Left lung (tissue), 10 donors: ENCODE data around the gene MCM8. TPM values are rescaled to one million over a fixed set of nuclear protein-coding genes. Genes with fewer than 3 reads are reported as not detected.

Source experiments
- ATAC-seq: fragments of 200-7000 bp; cut with Tn5 transposase; one replicate; pipeline ENCODE4 v1.9.1; 2020; ENCODE audit warnings: moderate library complexity
- DNase-seq, 4 donors: peaks; one replicate each; pipeline ENCODE4 v3.0.0-alpha.2; 2013 to 2020
- H3K27ac ChIP-seq, 2 donors: fragments of 200-600 bp; sonication (generic) in 1 of 2; one replicate each; pipeline versions ENCODE4 v1.5.0 to v1.8.0; 2020 to 2021
- H3K27me3 ChIP-seq, 2 donors: fragments of 200-600 bp; sonication (generic) in 1 of 2; one replicate each; pipeline versions ENCODE4 v1.5.0 to v1.8.0; 2020 to 2021
- H3K36me3 ChIP-seq, 2 donors: fragments of 200-600 bp; sonication (generic) in 1 of 2; one replicate each; pipeline versions ENCODE4 v1.5.0 to v1.8.0; 2020 to 2021
- H3K4me1 ChIP-seq, 2 donors: fragments of 200-600 bp; one replicate each; pipeline ENCODE4 v1.8.0; 2021
- H3K4me3 ChIP-seq, 2 donors: fragments of 200-600 bp; sonication (generic) in 1 of 2; one replicate each; pipeline versions ENCODE4 v1.5.0 to v1.8.0; 2020 to 2021; ENCODE audit warnings: mild to moderate bottlenecking in 1 of 2
- H3K9me3 ChIP-seq, 2 donors: fragments of 200-600 bp; sonication (generic) in 1 of 2; one replicate each; pipeline versions ENCODE4 v1.5.0 to v1.8.0; 2020 to 2021
- intact Hi-C, 2 donors: fragments of 100-400 bp; cut with DNase I; formaldehyde crosslinking; loops; one replicate each; pipeline versions ENCODE4 v1.11.2 to v1.14.2; 2022
- polyA plus RNA-seq, 6 donors: library from polyadenylated mRNA; unstranded; fragments of 120-200 nt; gene quantifications; one replicate each; pipeline ENCODE4 v1.2.1, GENCODE V29; 2013; ENCODE audit not compliant: insufficient read length in 6 of 6
- total RNA-seq, 2 donors: library from RNA; stranded (reverse); fragmentation: NEBNext Ultra II Directional; extraction: Animal tissue kit (Norgen Biotek cat#: 25700); gene quantifications; one replicate each; pipeline ENCODE4 v1.2.1, GENCODE V29; 2021
- TF ChIP-seq, protein P1 (sequence below), 2 donors: fragments of 200-600 bp; sonication (generic) in 1 of 2; IDR thresholded peaks; one replicate each; pipeline versions ENCODE4 v1.5.0 to v1.8.0; 2021; ENCODE audit warnings: antibody characterized with exemption in 2 of 2
- donor health status: DM: no; HTN: yes; CAD: no.
- donor health status: DM: no; HTN: no; CAD: no.

Gene MCM8
- total and polyA plus RNA-seq, 8 donors, result 6.4 to 20.2 (median 15.3) TPM

DNA sequence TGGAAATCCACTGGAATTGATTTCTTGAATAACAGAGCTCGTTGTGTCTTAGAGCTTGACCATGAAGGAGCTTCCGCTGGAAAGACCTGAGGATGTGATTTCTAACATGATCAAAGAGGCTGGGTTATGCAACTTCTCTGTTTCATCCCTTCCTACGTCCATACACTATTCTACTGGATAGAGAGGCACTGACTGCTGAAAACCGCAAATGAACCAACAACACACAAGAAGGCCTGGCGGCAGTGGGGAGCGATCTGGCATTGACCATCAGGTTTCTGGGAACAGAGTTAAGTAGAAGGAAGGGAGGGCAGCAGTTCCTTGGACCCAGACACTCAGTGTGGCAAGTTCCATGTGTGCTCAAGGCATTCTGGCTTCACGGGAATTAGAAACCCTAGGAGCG lies 90.1 kb downstream of the MCM8 start:
- DNase-seq, result no peak
- intact Hi-C loops, result no loop called here
- ATAC-seq, result no peak
- H3K9me3 ChIP-seq, result no peaks in the 10 kb centered on the region
- no peak overlapping the region for H3K4me3 ChIP-seq
- TF ChIP-seq, protein P1, sequence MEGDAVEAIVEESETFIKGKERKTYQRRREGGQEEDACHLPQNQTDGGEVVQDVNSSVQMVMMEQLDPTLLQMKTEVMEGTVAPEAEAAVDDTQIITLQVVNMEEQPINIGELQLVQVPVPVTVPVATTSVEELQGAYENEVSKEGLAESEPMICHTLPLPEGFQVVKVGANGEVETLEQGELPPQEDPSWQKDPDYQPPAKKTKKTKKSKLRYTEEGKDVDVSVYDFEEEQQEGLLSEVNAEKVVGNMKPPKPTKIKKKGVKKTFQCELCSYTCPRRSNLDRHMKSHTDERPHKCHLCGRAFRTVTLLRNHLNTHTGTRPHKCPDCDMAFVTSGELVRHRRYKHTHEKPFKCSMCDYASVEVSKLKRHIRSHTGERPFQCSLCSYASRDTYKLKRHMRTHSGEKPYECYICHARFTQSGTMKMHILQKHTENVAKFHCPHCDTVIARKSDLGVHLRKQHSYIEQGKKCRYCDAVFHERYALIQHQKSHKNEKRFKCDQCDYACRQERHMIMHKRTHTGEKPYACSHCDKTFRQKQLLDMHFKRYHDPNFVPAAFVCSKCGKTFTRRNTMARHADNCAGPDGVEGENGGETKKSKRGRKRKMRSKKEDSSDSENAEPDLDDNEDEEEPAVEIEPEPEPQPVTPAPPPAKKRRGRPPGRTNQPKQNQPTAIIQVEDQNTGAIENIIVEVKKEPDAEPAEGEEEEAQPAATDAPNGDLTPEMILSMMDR (IDR thresholded peaks at IDR 0.05), result no peak
- H3K27ac ChIP-seq, result no peak overlapping the region
- no peaks in the 10 kb centered on the region for H3K27me3 ChIP-seq
- peaks cover 0 to 93% of the 10 kb centered on the region in 2 donors for H3K36me3 ChIP-seq
- H3K4me1 ChIP-seq, result no peaks in the 10 kb centered on the region

- H3K27me3 ChIP-seq, result no peaks in the 10 kb centered on the region
- DNase-seq (no peak), ATAC-seq (no peak)
- no peak overlapping the region for H3K27ac ChIP-seq
- no peaks in the 10 kb centered on the region for H3K4me1 ChIP-seq
- intact Hi-C loops, result no loop called here
- peaks cover 0 to 86% of the 10 kb centered on the region in 2 donors for H3K36me3 ChIP-seq
- no peak overlapping the region for H3K4me3 ChIP-seq
- TF ChIP-seq, protein P1 (IDR thresholded peaks at IDR 0.05), result no peak
- no peaks in the 10 kb centered on the region for H3K9me3 ChIP-seq
These were observed 90.7 kb downstream of the MCM8 start for GRCh38 chr20:6040958-6041807.

DNA sequence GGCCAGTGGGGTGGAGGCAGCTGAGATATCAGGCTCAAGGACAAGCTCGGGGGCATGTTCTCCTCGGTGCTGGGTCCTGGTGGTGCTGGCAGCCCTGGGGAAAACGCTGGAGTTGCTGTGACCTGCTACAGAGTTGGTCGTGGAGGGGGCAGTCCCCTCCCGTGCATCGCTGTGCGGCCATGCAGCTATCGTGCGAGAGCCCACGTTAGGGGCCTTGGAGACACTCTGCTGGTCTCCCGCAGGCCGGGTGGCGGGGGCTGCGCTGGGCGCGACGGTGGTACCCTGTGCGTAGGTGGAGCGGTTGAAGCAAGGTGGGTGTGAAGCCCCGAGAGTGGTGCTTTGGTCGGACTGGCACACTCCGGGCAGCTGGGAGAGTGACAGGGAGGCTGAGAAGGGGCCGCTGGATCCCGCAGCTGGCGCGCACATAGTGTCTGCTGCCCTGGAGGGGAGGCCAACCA lies 91.4 kb downstream of the MCM8 start:
- Histone ChIP-seq H3K27me3 (no peaks in the 10 kb centered on the region), H3K9me3 (no peaks in the 10 kb centered on the region), H3K4me3 (no peak overlapping the region), H3K4me1 (no peaks in the 10 kb centered on the region), H3K36me3 (peaks cover 0 to 80% of the 10 kb centered on the region in 2 donors), H3K27ac (no peak overlapping the region)
- DNase-seq (no peak), ATAC-seq (no peak)
- TF ChIP-seq, protein P1 (IDR thresholded peaks at IDR 0.05), result no peak
- intact Hi-C loops, result no loop called here

DNA sequence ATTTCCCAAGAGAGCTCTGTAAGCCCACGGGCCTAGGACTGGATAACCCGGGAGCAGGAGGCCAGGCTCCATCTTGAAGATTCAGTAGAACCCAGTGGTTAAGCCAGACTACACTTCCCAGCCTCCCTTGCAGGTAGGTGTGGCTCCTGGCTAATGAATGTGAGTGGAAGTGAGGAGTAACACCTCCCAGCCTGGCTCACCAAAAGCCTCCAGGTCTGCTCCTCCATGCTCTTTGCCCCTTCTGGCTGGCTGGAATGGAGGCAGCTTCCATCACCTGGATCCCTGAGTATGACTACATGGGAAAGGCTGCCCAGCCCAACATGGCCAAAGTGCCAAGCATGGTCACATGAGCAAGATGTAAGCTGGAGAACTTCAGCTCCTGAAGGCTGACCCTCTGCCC lies 93.7 kb downstream of the MCM8 start:
- intact Hi-C loops, result no loop called here
- no peak for DNase-seq
- no peaks in the 10 kb centered on the region for H3K4me1 ChIP-seq
- ATAC-seq, result no peak
- H3K36me3 ChIP-seq, result peaks cover 0 to 57% of the 10 kb centered on the region in 2 donors
- TF ChIP-seq, protein P1 (IDR thresholded peaks at IDR 0.05), result no peak
- no peak overlapping the region for H3K4me3 ChIP-seq
- no peak overlapping the region for H3K27ac ChIP-seq
- no peaks in the 10 kb centered on the region for H3K9me3 ChIP-seq
- no peaks in the 10 kb centered on the region for H3K27me3 ChIP-seq

DNA sequence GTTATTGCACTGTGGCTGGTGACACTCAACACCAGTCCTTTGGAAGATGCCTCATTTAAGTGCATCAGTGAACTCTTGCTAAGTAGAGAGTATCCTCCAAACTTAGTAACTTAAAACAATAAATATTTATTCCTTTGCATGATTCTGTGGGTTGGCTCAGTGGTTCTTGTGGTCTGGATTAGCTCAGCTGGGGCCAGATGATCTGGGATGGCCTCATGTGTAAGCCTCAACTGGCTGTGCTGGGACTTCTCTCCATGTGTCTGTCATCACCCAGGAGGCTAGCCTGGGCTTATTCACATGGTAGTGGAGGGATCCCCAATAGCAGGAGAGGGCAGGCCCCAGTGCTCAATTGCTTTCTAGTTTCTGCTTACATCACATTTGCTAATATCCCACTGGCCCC lies 95.1 kb downstream of the MCM8 start:
- ATAC-seq (no peak), DNase-seq (no peak)
- Histone ChIP-seq H3K36me3 (peaks cover 0 to 42% of the 10 kb centered on the region in 2 donors), H3K27me3 (peaks cover 1 to 5% of the 10 kb centered on the region in 2 donors), H3K27ac (no peak overlapping the region), H3K9me3 (no peaks in the 10 kb centered on the region), H3K4me1 (no peaks in the 10 kb centered on the region), H3K4me3 (no peak overlapping the region)
- TF ChIP-seq, protein P1 (IDR thresholded peaks at IDR 0.05), result no peak
- intact Hi-C loops, result no loop called here
